Hepatocyte (in vitro differentiated cells): ENCODE results near the gene SLC7A14. TPM values are rescaled to one million over a fixed set of nuclear protein-coding genes. Genes with fewer than 3 reads are reported as not detected.

Source experiments
- DNase-seq: peaks from one replicate; pipeline ENCODE4 v3.0.0-alpha.2; 2016; ENCODE audit warnings: low spot score
- H2AFZ ChIP-seq: fragments of 200-600 bp; sonication (generic); 2 replicates; pipeline ENCODE4 v1.6.0; 2016; ENCODE audit warnings: antibody characterized with exemption, mild to moderate bottlenecking
- H3K27ac ChIP-seq: fragments of 200-600 bp; sonication (generic); 2 replicates; pipeline ENCODE4 v1.5.1; 2016; ENCODE audit warnings: mild to moderate bottlenecking
- H3K27me3 ChIP-seq: fragments of 200-600 bp; sonication (generic); 2 replicates; pipeline ENCODE4 v1.6.1; 2016
- H3K36me3 ChIP-seq: fragments of 200-600 bp; sonication (generic); replicated peaks from 2 replicates; pipeline ENCODE4 v1.5.1; 2016; ENCODE audit warnings: low read depth; ENCODE audit not compliant: insufficient read depth
- H3K4me1 ChIP-seq: fragments of 200-600 bp; sonication (generic); 2 replicates; pipeline ENCODE4 v1.5.1; 2016; ENCODE audit warnings: mild to moderate bottlenecking, moderate library complexity; ENCODE audit not compliant: insufficient read depth
- H3K4me2 ChIP-seq: fragments of 200-600 bp; sonication (generic); 2 replicates; pipeline ENCODE4 v1.6.0; 2016
- H3K4me3 ChIP-seq: fragments of 200-600 bp; sonication (generic); 2 replicates; pipeline ENCODE4 v1.5.1; 2016; ENCODE audit warnings: mild to moderate bottlenecking
- H3K79me2 ChIP-seq: fragments of 200-600 bp; sonication (generic); 2 replicates; pipeline ENCODE4 v1.6.0; 2017; ENCODE audit warnings: mild to moderate bottlenecking
- H3K9me2 ChIP-seq: fragments of 200-600 bp; sonication (generic); replicated peaks from 2 replicates; pipeline ENCODE4 v1.6.0; 2017; ENCODE audit warnings: mild to moderate bottlenecking; ENCODE audit not compliant: insufficient read depth
- H3K9me3 ChIP-seq: fragments of 200-600 bp; sonication (generic); 2 replicates; pipeline ENCODE4 v1.5.1; 2016; ENCODE audit warnings: low read depth, mild to moderate bottlenecking
- H4K20me1 ChIP-seq: fragments of 200-600 bp; sonication (generic); 2 replicates; pipeline ENCODE4 v1.6.0; 2016; ENCODE audit warnings: mild to moderate bottlenecking; ENCODE audit not compliant: insufficient read depth, poor library complexity, severe bottlenecking
- EZH2 ChIP-seq: fragments of 200-600 bp; sonication (generic); IDR thresholded peaks from 2 replicates; pipeline ENCODE4 v1.6.1; 2016; ENCODE audit warnings: antibody characterized with exemption, mild to moderate bottlenecking, borderline replicate concordance
- EZH2phosphoT487 ChIP-seq: fragments of 200-600 bp; sonication (generic); IDR thresholded peaks from one replicate; pipeline ENCODE4 v1.6.1; 2018; ENCODE audit warnings: antibody characterized with exemption, mild to moderate bottlenecking, low read depth, moderate library complexity; ENCODE audit not compliant: unreplicated experiment, severe bottlenecking
- WGBS: methylation state at CpG from one replicate; pipeline ENCODE4 v1.1.6; 2016; ENCODE audit warnings: low lambda C conversion rate; ENCODE audit errors: missing lambda C conversion rate; 5-methylcytosine and 5-hydroxymethylcytosine counted together
- polyA plus RNA-seq: library from polyadenylated mRNA; unstranded; fragments of >200 nt; fragmentation: Nextera tagmentation; extraction: Ambion mirVana; gene quantifications from 2 replicates; pipeline ENCODE4 v1.2.1, GENCODE V29; 2016
- total RNA-seq: library from RNA; depleted of rRNA; stranded (reverse); fragments of >200 nt; gene quantifications from 2 replicates; pipeline ENCODE4 v1.2.3, GENCODE V29; 2014
- TF ChIP-seq, protein P1 (sequence below): fragments of 200-600 bp; sonication (generic); IDR thresholded peaks from 2 replicates; pipeline ENCODE4 v1.5.1; 2016; ENCODE audit warnings: antibody characterized with exemption, mild to moderate bottlenecking; ENCODE audit not compliant: poor library complexity

Gene SLC7A14
- total and polyA plus RNA-seq, 2 experiments from 2014 or later, result 0.10 TPM; not detected in 1

DNA sequence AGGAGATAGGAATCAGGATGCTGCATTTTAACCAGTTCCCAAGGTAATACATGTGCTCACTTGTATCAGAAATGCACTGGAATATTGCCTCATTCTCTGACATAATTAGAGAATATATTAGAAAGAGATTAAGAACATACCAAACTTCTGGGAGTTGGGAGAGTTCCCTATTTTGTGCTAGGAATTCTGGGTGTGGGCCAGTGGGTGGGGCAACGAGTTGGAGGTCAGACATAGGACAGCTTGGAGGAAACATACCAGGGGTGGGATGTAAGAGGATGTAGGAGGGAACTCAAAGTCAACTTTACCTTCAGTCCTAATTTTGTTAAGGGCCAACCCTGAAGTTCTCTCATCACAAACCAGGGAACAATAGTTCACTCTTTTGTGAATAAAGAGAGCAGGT, 83.6 kb downstream of the SLC7A14 start:
- TF ChIP-seq EZH2phosphoT487, result no peak
- TF ChIP-seq EZH2, result no peak
- TF ChIP-seq, protein P1, sequence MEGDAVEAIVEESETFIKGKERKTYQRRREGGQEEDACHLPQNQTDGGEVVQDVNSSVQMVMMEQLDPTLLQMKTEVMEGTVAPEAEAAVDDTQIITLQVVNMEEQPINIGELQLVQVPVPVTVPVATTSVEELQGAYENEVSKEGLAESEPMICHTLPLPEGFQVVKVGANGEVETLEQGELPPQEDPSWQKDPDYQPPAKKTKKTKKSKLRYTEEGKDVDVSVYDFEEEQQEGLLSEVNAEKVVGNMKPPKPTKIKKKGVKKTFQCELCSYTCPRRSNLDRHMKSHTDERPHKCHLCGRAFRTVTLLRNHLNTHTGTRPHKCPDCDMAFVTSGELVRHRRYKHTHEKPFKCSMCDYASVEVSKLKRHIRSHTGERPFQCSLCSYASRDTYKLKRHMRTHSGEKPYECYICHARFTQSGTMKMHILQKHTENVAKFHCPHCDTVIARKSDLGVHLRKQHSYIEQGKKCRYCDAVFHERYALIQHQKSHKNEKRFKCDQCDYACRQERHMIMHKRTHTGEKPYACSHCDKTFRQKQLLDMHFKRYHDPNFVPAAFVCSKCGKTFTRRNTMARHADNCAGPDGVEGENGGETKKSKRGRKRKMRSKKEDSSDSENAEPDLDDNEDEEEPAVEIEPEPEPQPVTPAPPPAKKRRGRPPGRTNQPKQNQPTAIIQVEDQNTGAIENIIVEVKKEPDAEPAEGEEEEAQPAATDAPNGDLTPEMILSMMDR, result no peak
- no peak overlapping the region for H3K27ac ChIP-seq
- peaks cover 7% of the 10 kb centered on the region for H3K4me1 ChIP-seq
- H3K9me3 ChIP-seq, result no peaks in the 10 kb centered on the region
- H3K9me2 ChIP-seq, result no peaks in the 10 kb centered on the region
- H3K4me2 ChIP-seq, result no peak overlapping the region
- 72% methylated on average over 1 of the region's 1 CpG for WGBS
- H2AFZ ChIP-seq, result no peak overlapping the region
- H3K36me3 ChIP-seq, result no peaks in the 10 kb centered on the region
- H3K4me3 ChIP-seq, result no peak overlapping the region
- no peaks in the 10 kb centered on the region for H4K20me1 ChIP-seq
- DNase-seq, result no peak
- H3K27me3 ChIP-seq, result no peaks in the 10 kb centered on the region
- no peaks in the 10 kb centered on the region for H3K79me2 ChIP-seq

DNA sequence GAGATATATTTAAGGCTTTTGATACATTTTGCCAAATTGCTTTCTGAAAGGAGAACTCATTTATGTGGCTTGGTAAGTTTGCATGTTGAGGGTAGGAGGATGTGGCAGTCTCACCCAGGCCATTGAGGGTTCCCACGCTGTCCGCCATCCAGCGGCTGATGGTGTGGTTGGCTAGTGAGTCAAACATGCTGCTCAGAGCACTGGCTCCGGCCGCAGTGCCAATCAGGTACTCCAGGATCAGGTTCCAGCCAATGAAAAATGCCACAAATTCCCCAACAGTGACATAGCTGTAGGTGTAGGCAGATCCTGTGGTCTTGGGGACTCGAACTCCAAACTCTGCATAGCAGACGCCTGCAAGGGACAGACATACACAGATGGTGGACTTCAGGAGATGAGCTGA, 84.9 kb downstream of the SLC7A14 start:
- Histone ChIP-seq H3K9me3 (no peaks in the 10 kb centered on the region), H3K79me2 (no peaks in the 10 kb centered on the region), H3K4me2 (no peak overlapping the region), H3K27me3 (no peaks in the 10 kb centered on the region), H4K20me1 (no peaks in the 10 kb centered on the region), H3K27ac (no peak overlapping the region), H2AFZ (no peak overlapping the region), H3K36me3 (no peaks in the 10 kb centered on the region), H3K9me2 (no peaks in the 10 kb centered on the region), H3K4me3 (no peak overlapping the region), H3K4me1 (no peaks in the 10 kb centered on the region)
- TF ChIP-seq, protein P1, result no peak
- TF ChIP-seq EZH2 (no peak), EZH2phosphoT487 (no peak)
- 98% methylated on average over 7 of the region's 7 CpGs for WGBS
- DNase-seq, result no peak

DNA sequence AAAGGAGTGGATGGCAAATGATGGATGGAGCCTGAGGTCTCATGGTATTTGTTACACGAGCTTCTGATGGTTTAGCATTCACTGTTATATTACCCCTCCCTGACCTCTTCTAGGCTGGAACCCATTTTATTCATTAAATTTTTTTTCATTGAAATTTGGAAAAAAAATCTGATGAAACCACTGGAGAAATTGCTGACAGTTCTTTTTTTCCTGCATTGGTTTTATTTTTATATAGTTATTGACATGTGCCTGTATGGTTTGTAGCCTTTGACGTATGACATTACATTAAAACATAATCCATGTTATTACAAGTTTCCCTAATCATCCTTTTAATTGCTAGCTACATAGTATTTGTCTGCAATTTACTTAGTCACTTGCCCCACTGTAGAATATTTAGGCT, 85.4 kb downstream of the SLC7A14 start:
- Histone ChIP-seq H3K4me1 (no peaks in the 10 kb centered on the region), H3K27ac (no peak overlapping the region), H3K9me3 (no peaks in the 10 kb centered on the region), H4K20me1 (no peaks in the 10 kb centered on the region), H3K4me3 (no peak overlapping the region), H3K4me2 (no peak overlapping the region), H3K9me2 (no peaks in the 10 kb centered on the region), H3K36me3 (no peaks in the 10 kb centered on the region), H3K79me2 (no peaks in the 10 kb centered on the region), H2AFZ (no peak overlapping the region), H3K27me3 (no peaks in the 10 kb centered on the region)
- DNase-seq, result no peak
- no peak for TF ChIP-seq EZH2
- TF ChIP-seq, protein P1, result no peak
- no peak for TF ChIP-seq EZH2phosphoT487
- WGBS, result 96% methylated on average over 2 of the region's 2 CpGs
